Transverse colon (tissue), 4 donors: ENCODE results near the gene CATSPER1.

ENCODE experiments used
- CTCF ChIP-seq, 5 experiments: fragments of 200-600 bp in 3 of 5; fragments of 450-650 bp in 2 of 5; sonication (generic) in 3 of 5; IDR thresholded peaks; 1 replicate in 2 of 5; 2 replicates in 3 of 5; pipeline ENCODE4 v1.5.1; 2016 to 2017; ENCODE audit warnings: antibody characterized with exemption in 5 of 5, inconsistent platforms in 3 of 5, mild to moderate bottlenecking in 2 of 5, moderate library complexity in 1 of 5
- EP300 ChIP-seq: sonication (generic); formaldehyde crosslinking; IDR thresholded peaks from one replicate; pipeline ENCODE4 v1.6.1; 2017; ENCODE audit warnings: antibody characterized with exemption, low read depth
- POLR2A ChIP-seq: fragments of 450-650 bp; IDR thresholded peaks from one replicate; pipeline ENCODE4 v1.6.1; 2016; ENCODE audit warnings: antibody characterized with exemption, mild to moderate bottlenecking, moderate library complexity
- POLR2AphosphoS5 ChIP-seq, 3 donors: sonication (generic); formaldehyde crosslinking; IDR thresholded peaks; one replicate each; pipeline ENCODE4 v1.6.1; 2016; ENCODE audit warnings: antibody characterized with exemption in 3 of 3

DNA sequence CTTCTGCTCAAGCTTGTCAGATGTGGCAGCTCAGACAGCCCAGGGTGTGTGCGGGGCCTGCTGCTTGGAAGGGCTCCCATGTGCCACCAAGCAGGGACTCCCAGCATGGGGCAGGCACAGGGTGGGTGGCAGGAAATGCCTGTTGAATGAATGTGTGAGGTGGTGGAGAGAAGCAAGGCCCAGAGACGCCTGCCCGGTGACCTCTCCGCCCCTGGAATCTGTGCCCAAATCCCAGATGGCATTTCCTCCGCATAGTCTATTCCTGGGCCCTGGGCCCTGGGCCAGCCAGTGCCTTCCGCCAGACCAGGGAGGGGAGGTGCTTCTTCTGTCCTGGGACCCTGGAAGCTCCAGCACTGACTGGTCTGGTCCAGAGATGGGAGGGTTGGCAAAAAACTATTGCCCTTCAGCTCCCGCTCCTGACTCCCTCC, 10.8 kb downstream of the CATSPER1 start:
- TF ChIP-seq CTCF (IDR thresholded peaks at IDR 0.05), result no peak
- no peak for TF ChIP-seq EP300
- TF ChIP-seq POLR2A, result no peak
- no peak for TF ChIP-seq POLR2AphosphoS5 (IDR thresholded peaks at IDR 0.05)
